Smooth muscle cell (in vitro differentiated cells): Measurements from ENCODE around the gene ARPC1A. TPM values are rescaled to one million over a fixed set of nuclear protein-coding genes. Genes with fewer than 3 reads are reported as not detected.

ENCODE experiments used
- DNase-seq: peaks from one replicate; lab custom pipeline; 2025; ENCODE audit not compliant: unreplicated experiment; lab: John Stamatoyannopoulos, UW
- H2AFZ ChIP-seq: fragments of 200-600 bp; sonication (generic); 2 replicates; pipeline ENCODE4 v1.6.0; 2016; ENCODE audit warnings: antibody characterized with exemption, low read depth, mild to moderate bottlenecking
- H3F3A ChIP-seq: fragments of 200-600 bp; sonication (generic); 2 replicates; pipeline ENCODE4 v1.6.0; 2017; ENCODE audit warnings: antibody characterized with exemption, low read depth
- H3K27ac ChIP-seq: fragments of 200-600 bp; sonication (generic); 2 replicates; pipeline ENCODE4 v1.5.1; 2016; ENCODE audit warnings: low read depth, mild to moderate bottlenecking
- H3K27me3 ChIP-seq: fragments of 200-600 bp; sonication (generic); 2 replicates; pipeline ENCODE4 v1.6.1; 2016; ENCODE audit warnings: low read depth, mild to moderate bottlenecking
- H3K36me3 ChIP-seq: fragments of 200-600 bp; sonication (generic); 2 replicates; pipeline ENCODE4 v1.5.1; 2016; ENCODE audit warnings: low read depth
- H3K4me1 ChIP-seq: fragments of 200-600 bp; sonication (generic); 2 replicates; pipeline ENCODE4 v1.5.1; 2016; ENCODE audit warnings: low read depth
- H3K4me2 ChIP-seq: fragments of 200-600 bp; sonication (generic); 2 replicates; pipeline ENCODE4 v1.6.0; 2016; ENCODE audit warnings: mild to moderate bottlenecking
- H3K4me3 ChIP-seq: fragments of 200-600 bp; sonication (generic); 2 replicates; pipeline ENCODE4 v1.5.1; 2016; ENCODE audit warnings: mild to moderate bottlenecking
- H3K79me2 ChIP-seq: fragments of 200-600 bp; sonication (generic); 2 replicates; pipeline ENCODE4 v1.6.0; 2016; ENCODE audit warnings: low read depth, mild to moderate bottlenecking
- H3K9ac ChIP-seq: fragments of 200-600 bp; sonication (generic); 2 replicates; pipeline ENCODE4 v1.6.0; 2016; ENCODE audit warnings: low read depth
- H3K9me3 ChIP-seq: fragments of 200-600 bp; sonication (generic); replicated peaks from 2 replicates; pipeline ENCODE4 v1.5.1; 2016; ENCODE audit warnings: low read depth
- H4K20me1 ChIP-seq: fragments of 200-600 bp; sonication (generic); 2 replicates; pipeline ENCODE4 v1.6.0; 2016; ENCODE audit warnings: low read depth
- WGBS: methylation state at CpG from one replicate; pipeline ENCODE4 v1.1.7; 2016; ENCODE audit warnings: low lambda C conversion rate; 5-methylcytosine and 5-hydroxymethylcytosine counted together
- polyA plus RNA-seq: library from polyadenylated mRNA; unstranded; fragments of >200 nt; fragmentation: Nextera tagmentation; extraction: Ambion mirVana; gene quantifications from 2 replicates; pipeline ENCODE4 v1.2.1, GENCODE V29; 2016
- total RNA-seq: library from RNA; depleted of rRNA; stranded (reverse); fragments of >200 nt; gene quantifications from 2 replicates; pipeline ENCODE4 v1.2.3, GENCODE V29; 2014
- TF ChIP-seq, protein P1 (sequence below): fragments of 200-600 bp; sonication (generic); IDR thresholded peaks from 2 replicates; pipeline ENCODE4 v1.5.1; 2017; ENCODE audit warnings: borderline replicate concordance, mild to moderate bottlenecking, antibody characterized with exemption; ENCODE audit not compliant: insufficient read depth, poor library complexity, severe bottlenecking

Gene ARPC1A
- total and polyA plus RNA-seq, 2 experiments from 2014 or later: 85.0 to 113 TPM

DNA sequence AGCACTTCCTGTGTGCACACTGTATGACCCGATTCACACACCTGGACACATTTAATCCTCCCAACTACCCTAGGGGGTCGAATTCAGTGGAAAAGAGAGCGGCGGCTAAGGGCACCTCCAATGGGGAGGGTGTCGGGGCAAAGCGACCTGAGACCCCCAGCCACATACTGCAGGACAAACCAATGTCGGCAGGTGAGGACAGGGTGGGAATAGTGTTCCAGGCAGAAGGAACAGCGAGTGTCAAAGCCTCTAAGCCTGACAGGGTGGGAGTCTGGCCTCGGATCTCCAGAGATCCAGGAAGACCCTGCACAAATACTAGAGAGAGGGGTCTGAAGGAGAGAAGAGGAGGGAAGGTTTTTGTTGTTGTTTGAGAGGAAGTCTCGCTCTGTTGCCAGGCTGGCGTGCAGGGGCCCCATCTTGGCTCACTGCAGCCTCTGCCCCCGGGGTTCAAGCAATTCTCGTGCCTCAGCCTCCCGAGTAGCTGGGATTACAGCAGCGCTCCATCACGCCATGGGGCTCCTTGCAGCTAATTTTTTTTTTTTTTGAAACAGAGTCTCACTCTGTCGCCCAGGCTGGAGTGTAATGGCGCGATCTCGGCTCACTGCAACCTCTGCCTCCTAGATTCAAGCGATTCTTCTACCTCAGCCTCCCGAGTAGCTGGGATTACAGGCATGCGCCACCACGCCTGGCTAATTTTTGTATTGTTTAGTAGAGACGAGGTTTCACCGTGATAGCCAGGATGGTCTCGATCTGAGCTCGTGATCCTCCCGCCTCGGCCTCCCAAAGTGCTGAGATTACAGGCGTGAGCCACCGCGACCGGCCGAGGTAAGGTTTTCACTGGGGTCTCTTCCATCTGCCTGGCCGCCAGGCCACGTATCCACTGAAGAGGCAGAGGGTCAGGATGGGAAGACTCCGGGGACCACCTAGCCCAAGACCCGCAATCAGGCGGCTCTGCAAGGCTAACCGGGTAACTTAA, 47.7 kb downstream of the ARPC1A start:
- WGBS: 87% methylated on average over 41 of the region's 41 CpGs
- Histone ChIP-seq H3F3A (peaks cover 6% of the 10 kb centered on the region), H3K27me3 (no peaks in the 10 kb centered on the region), H3K9ac (no peak overlapping the region), H2AFZ (no peak overlapping the region), H3K4me1 (no peaks in the 10 kb centered on the region), H3K9me3 (no peaks in the 10 kb centered on the region), H4K20me1 (peaks cover 13% of the 10 kb centered on the region), H3K36me3 (no peaks in the 10 kb centered on the region), H3K79me2 (peaks cover 31% of the 10 kb centered on the region), H3K4me3 (peak overlapping the region; percentile 96), H3K27ac (no peak overlapping the region), H3K4me2 (peak overlapping the region; percentile 86)
- TF ChIP-seq, protein P1, sequence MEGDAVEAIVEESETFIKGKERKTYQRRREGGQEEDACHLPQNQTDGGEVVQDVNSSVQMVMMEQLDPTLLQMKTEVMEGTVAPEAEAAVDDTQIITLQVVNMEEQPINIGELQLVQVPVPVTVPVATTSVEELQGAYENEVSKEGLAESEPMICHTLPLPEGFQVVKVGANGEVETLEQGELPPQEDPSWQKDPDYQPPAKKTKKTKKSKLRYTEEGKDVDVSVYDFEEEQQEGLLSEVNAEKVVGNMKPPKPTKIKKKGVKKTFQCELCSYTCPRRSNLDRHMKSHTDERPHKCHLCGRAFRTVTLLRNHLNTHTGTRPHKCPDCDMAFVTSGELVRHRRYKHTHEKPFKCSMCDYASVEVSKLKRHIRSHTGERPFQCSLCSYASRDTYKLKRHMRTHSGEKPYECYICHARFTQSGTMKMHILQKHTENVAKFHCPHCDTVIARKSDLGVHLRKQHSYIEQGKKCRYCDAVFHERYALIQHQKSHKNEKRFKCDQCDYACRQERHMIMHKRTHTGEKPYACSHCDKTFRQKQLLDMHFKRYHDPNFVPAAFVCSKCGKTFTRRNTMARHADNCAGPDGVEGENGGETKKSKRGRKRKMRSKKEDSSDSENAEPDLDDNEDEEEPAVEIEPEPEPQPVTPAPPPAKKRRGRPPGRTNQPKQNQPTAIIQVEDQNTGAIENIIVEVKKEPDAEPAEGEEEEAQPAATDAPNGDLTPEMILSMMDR: no peak
- no peak for DNase-seq

DNA sequence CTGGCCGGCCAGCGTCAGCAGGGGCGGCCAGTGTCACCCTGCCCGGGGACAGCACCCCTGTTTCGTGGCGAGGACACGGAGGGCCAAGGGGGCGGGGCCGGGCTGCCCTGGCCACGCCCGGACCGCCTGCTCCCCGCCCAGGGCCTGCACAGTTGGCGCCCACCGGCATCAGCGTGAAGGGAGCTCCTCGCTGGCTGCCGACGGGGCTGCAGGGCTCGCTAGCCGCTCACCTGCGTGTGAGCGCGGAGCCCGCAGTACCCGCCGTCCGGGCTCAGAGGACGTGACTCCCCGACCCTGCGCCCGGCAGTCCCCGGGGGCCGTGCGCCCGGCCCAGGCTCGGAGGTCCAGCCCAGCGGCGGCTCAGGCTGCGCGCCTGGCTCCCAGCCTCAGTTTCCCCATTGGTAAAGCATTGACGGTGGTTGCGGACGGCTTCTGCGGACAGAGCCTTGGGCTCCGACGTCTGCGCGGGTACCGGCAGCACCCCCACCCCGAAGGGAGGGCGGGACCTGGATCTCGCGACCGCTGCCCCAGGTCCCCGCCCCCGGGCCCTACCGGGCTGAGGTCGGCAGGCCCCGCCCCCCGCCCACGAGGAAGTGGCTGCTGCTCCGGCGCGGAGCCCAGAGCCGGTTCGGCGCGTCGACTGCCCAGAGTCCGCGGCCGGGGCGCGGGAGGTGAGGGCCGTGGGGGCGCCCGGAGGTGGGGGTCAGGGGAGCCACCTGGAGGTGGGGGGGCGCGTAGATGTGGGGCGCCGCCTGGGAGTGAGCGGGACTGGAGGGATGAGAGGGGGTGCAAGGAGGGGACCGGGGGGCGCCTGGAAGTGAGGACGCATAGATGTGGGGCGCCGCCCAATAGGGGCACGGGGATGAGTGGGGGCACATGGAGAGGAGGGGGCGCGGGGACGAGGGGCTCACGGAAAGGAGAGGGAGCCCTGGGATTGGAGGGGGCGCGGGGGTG, 48.7 kb downstream of the ARPC1A start, which contains the start of gene ARPC1B:
Gene ARPC1B (plus strand): TSS at position 620 of the 954 bp plus-strand sequence. CDS start 10,985 bp downstream, outside the sequence.
- H3K4me2 ChIP-seq: peak within 1 kb of the TSS; percentile 86
- WGBS: under 1% methylated on average over 49 of the region's 95 CpGs
- H3K36me3 ChIP-seq: no peaks in the 10 kb centered on the region
- no peaks in the 10 kb centered on the region for H3K27me3 ChIP-seq
- H3K4me3 ChIP-seq: peak within 1 kb of the TSS; percentile 96
- H3K9me3 ChIP-seq: no peaks in the 10 kb centered on the region
- peak within 1 kb of the TSS; percentile 38 for H3K27ac ChIP-seq
- no peaks in the 10 kb centered on the region for H3K4me1 ChIP-seq
- H3K9ac ChIP-seq: peak within 1 kb of the TSS; percentile 36
- peak within 1 kb of the TSS; percentile 45 for H2AFZ ChIP-seq
- DNase-seq: peak; percentile 42
- peaks cover 10% of the 10 kb centered on the region for H3F3A ChIP-seq
- peaks cover 20% of the 10 kb centered on the region for H4K20me1 ChIP-seq
- H3K79me2 ChIP-seq: peaks cover 34% of the 10 kb centered on the region
- TF ChIP-seq, protein P1: no peak

DNA sequence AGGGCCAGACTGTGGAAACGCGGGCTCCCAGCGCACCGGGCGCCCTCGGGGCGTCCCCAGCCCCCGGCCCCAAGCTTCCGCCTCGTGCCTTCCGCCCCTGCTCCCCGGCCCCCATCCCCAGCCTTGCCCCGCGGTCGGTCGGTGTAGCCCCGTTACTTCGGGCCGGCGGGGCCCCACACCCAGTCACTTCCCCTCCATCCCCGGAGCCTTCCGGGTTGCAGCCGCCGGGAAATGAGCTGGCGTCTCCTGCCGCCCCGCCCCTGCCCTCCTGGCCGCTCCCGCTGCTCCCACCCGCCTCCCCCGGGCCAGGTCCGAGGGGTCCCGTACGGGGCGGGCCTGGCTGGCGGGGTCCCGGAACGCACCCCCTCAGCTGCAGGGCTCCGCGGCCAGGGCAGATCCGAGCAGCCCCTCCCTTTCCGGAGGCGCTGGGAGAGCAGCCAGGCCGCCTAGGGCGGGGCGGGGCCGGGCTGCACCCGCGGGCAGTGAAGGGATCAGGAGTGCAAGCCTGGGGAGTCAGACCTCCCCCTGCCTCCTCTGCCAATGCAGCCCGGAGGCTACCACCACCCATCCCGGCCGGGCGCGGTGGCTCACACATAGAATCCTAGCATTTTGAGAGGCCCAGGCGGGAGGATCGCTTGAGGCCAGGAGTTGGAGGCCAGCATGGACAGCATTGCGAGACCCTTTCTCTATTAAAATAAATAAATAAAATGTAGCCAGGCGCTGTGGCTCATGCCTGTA, 49.5 kb downstream of the ARPC1A start:
- peak overlapping the region; percentile 38 for H3K27ac ChIP-seq
- H3K4me2 ChIP-seq: peak overlapping the region; percentile 86
- no peaks in the 10 kb centered on the region for H3K9me3 ChIP-seq
- peak overlapping the region; percentile 36 for H3K9ac ChIP-seq
- no peaks in the 10 kb centered on the region for H3K27me3 ChIP-seq
- H2AFZ ChIP-seq: no peak overlapping the region
- peaks cover 10% of the 10 kb centered on the region for H3F3A ChIP-seq
- DNase-seq: peak; percentile 66
- WGBS: 11% methylated on average over 28 of the region's 58 CpGs
- peaks cover 4% of the 10 kb centered on the region for H3K4me1 ChIP-seq
- TF ChIP-seq, protein P1: no peak
- H3K4me3 ChIP-seq: peak overlapping the region; percentile 96
- no peaks in the 10 kb centered on the region for H3K36me3 ChIP-seq
- H4K20me1 ChIP-seq: peaks cover 28% of the 10 kb centered on the region
- H3K79me2 ChIP-seq: peaks cover 42% of the 10 kb centered on the region
